HT1080 (cell line): ENCODE measurements around the gene ZNF468. TPM values are rescaled to one million over a fixed set of nuclear protein-coding genes. Genes with fewer than 3 reads are reported as not detected.
A peak's percentile ranks its signal among the peaks of the same experiment; 100 is the strongest.
"Not testable (repeated sequence)": the region's sequence is repeated elsewhere in the genome, so short reads cannot be mapped to it uniquely, and the experiment has no call there.

Experiments
- DNase-seq: peaks from one replicate; pipeline ENCODE4 v3.0.0-alpha.2; 2015; ENCODE audit warnings: low read depth
- polyA plus RNA-seq, 2 experiments: library from polyadenylated mRNA; depleted of rRNA; stranded (reverse); fragments of >200 nt; gene quantifications; 2 replicates each; pipeline ENCODE4 v1.2.3, GENCODE V29; 2015
- total RNA-seq: library from RNA; depleted of rRNA; stranded (reverse); fragments of >200 nt; shearing (Covaris generic); gene quantifications from 2 replicates; pipeline ENCODE4 v1.2.3, GENCODE V29; 2014; rRNA removed

Gene ZNF468
- 4.5 and 9.3 TPM in 2 replicates for total RNA-seq
- polyA plus RNA-seq (2015; cell fraction: cytosol; rRNA removed), result 1.8 and 2.5 TPM in 2 replicates
- polyA plus RNA-seq (2015; cell fraction: nucleus; rRNA removed), result 2.2 and 2.4 TPM in 2 replicates

GRCh38 chr19:52857378-52858191 lies at the start of gene ZNF468:
Gene ZNF468, minus strand, starts transcription at chr19:52857619. Its CDS starts 3,347 bp downstream, at chr19:52854272.
- peak; percentile 42 for DNase-seq

GRCh38 chr19:52904052-52904780 lies 46.8 kb upstream of the ZNF468 start:
- DNase-seq, result not testable (repeated sequence)

DNA sequence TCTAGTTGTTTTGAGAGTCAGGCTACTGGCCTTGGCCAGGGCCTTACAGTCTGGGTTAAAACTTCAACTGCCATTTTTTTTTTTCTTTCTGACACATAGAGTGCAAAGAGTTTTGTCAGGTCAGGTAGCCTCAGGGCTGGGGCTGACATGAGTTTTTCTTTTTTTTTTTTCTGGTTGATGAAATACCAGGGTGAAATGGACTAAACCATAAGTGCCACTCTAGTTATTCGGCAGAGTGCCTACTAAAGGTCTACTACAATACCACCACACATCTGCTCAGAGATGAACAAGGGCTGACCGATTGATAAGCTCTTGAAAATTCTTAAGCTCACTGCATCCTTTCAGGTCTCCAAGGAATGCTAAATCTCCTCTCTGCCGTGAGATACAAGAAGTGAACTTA lies 44.4 kb upstream of the ZNF468 start:
- DNase-seq, result no peak

DNA sequence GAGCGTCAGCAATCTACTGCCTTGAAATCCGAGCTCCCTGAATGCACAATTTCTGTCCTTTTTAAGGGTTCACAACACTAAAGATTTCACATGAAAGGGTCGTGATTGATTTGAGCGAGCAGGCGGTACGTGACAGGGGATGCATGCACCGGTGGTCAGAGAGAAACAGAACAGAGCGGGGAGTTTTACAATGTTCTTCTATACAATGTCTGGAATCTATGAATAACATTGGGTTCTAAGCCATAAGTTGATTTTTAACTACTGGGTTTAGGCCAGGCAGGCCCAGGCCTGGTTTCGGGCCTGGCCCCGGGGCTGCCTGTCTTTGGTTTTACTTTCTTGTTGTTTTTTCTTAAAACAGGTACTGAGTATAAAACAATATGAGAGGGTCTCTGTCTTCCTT lies 41.2 kb upstream of the ZNF468 start:
- DNase-seq, result not testable (repeated sequence)

DNA sequence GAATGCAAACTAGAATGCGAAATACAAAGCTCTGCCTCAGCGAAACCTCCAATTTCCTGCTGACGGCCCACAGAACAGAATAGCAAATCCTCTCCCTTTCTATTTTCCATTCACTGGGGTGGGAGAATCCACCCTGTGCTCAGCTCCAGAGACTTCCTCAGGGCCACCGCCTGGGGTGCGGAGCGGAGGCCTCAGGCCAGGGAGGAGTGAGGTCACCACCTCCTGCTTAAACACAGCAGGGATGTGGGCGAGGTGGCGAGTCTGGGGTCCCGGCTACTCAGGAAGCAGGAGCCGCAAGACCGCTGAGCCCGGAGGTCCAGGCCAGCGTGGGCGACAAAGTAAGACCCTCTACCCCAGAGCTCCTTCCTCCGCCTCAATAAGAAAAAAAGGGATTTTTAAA lies 40.7 kb upstream of the ZNF468 start:
- no peak for DNase-seq

DNA sequence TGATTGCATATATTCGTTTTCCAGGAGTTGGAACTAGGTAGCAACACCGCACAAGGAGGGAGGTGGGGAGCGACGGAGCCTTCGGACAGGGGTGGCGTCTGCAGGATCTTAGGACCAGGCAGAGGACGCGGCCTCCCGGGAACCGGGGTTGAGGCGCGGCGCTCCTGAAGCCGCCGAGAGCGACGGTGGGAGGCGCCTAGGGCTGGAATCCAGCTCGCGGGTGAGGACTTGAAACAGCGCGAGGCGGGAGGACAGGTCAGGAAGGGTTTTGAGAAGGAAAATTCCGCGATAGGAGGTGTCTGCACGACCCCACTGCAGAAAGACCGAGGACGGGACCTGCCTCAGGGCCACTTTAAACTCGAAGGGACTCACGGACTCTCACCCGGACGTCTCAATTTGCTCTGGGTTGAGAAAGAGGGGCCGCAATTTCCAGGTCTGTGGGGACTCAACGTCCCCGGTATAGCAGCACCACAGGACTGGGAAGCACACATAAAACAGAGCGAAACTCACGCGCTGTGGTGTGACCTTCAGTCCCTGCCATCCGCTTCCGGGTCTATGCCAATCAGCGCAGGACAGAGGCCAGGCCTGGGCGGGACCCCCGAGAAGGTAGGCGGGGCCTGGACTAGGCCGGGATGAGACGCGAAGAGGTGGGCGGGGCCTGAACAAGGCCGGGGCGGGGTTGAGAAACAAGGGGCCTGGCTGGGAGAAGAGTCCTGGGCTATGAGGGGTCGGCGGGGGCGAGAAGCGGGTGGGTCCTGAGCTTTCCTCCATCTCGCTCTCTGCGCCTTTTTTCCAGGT lies 39.9 kb upstream of the ZNF468 start, which contains the start of gene ZNF320:
Gene ZNF320 (minus strand): TSS at position 498 of the 798 bp plus-strand sequence. CDS start 7,380 bp downstream, outside the sequence.
- DNase-seq, result peak; percentile 13

- no peak for DNase-seq
Observed at GRCh38 chr19:52896431-52897137, 39.2 kb upstream of the ZNF468 start.

GRCh38 chr19:52891336-52891735 lies 33.9 kb upstream of the ZNF468 start:
- no peak for DNase-seq

DNA sequence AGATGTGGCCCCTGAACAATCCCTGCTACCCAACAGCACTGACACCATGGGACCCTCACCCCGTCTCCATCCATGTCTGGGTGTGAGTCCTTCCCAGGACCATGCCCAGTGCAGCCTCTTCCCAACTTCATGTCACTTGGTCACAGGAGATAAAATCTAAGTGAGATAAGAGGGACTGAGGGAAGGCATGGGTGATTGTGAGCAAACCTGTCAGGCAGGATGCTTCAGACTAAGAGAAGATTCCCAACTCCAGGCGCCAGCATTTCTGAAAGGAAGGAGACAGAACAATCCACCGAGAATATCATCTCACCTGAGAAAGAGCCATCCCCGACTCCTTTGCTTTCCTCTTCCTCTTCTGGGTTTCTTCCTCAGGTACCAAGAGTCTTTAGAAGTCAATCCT lies 32.5 kb upstream of the ZNF468 start:
- no peak for DNase-seq

GRCh38 chr19:52889076-52889475 lies 31.7 kb upstream of the ZNF468 start:
- DNase-seq, result no peak

DNA sequence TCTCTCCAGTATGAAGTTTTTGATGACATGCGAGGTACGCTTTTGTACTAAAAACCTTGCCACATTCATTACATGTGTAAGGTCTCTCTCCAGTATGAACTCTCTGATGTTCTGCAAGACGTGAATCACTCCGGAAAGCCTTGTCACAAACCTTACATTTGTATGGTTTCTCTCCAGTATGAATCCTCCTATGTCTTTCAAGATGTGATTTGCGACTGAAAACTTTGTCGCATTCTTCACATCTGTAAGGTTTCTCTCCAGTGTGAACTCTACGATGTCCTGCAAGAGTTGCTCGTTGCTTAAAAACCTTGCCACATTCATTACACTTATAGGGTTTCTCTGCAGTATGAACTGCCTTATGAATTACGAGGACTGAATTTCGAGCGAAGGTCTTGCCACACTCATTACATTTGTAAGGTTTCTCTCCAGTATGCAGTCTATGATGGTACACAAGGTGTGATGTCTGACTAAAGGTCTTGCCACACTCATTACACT lies 23.5 kb upstream of the ZNF468 start:
- DNase-seq, result no peak

DNA sequence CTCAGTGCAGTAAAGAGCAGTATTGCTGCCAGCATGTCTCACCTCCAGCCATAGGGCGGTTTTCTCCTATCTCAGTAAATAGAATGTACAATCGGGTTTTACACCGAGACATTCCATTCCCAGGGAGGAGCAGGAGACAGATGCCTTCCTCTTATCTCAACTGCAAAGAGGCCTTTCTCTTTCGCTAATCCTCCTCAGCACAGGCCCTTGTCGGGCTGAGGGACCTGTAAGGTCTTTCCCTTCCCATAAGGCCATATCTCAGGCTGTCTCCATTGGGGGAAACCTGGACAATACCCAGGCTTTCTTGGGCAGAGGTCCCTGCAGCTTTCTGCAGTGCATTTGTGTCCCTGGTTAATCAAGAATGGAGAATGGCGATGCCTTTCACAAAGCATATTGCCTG lies 15.6 kb upstream of the ZNF468 start:
- DNase-seq, result not testable (repeated sequence)

DNA sequence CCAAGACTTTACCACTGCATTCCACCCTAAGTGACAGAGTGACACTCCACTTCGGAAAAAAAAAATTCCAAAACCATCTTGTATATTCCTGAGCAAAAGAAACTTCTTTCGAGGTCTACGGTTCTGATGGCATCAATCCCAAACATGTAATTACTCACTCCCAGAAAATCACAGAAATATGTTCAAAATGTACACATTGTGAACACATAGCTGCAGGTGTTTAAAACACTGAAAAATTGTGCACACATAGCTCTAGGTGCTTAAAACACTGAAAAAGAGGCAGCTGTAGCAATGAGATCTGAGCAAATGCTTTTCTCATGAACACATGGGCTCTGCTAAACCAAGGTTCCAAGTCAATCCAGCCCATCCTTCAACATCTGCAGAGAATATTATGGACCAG lies 14.0 kb upstream of the ZNF468 start:
- DNase-seq, result no peak

DNA sequence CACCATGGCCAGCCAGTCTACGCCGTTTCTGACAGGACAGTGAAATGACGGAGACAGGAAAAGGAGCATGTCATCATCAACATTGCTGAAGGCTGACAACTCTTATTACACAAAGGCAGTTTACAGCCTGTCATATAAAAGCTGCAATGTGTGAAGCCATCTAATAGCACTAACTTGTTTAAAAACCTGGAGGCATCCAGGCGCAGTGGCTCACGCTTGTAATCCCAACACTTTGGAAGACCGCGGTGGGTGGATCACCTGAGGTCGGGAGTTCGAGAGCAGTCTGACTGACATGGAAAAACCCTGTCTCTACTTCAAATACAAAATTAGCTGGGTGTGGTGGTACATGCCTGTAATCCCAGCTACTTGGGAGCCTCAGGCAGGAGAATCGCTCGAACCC lies 10.6 kb upstream of the ZNF468 start:
- DNase-seq, result not testable (repeated sequence)

GRCh38 chr19:52856540-52857377 lies 660 bp downstream of the ZNF468 start:
- not testable (repeated sequence) for DNase-seq

DNA sequence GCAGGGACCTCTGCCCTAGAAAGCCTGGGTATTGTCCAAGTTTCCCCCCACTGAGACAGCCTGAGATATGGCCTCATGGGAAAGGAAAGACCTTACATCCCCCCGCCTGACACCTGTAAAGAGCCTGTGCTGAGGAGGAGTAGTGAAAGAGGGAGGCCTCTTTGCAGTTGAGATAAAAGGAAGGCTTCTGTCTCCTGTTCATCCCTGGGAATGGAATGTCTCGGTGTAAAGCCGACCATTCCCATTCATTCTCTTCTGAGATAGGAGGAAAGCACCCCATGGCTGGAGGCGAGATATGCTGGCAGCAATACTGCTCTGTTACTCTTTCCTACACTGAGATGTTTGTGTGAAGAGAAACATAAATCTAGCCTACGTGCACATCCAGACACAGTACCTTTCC lies 10.1 kb downstream of the ZNF468 start:
- DNase-seq, result not testable (repeated sequence)

GRCh38 chr19:52840825-52841465 lies 16.5 kb downstream of the ZNF468 start:
- DNase-seq, result not testable (repeated sequence)

DNA sequence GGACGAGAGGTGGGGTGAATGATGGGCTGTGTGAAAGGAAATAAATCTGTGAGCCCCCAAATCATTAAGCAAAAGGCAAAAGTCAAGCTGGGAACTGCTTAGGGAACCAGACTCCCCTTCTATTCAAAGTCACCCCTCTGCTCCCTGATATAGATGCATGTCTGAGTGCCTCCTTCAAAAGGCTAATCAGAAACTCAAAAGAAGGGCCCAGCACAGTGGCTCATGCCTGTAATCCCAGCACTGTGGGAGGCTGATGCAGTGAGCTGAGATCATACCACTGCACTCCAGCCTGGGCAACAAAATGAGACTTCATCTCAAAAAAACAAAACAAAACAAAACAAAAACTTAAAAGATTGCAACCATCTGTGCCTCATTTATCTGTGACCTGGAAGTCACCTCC lies 23.1 kb downstream of the ZNF468 start:
- DNase-seq, result not testable (repeated sequence)

- DNase-seq, result not testable (repeated sequence)
Observed at GRCh38 chr19:52833541-52833940, 23.9 kb downstream of the ZNF468 start.
